ENCODE results near the gene GREM1. TPM values are rescaled to one million over a fixed set of nuclear protein-coding genes. Genes with fewer than 3 reads are reported as not detected.

The GREM1 gene
- total and polyA plus RNA-seq, 4 donors: 0.06 to 2.4 (median 1.7) TPM

DNA sequence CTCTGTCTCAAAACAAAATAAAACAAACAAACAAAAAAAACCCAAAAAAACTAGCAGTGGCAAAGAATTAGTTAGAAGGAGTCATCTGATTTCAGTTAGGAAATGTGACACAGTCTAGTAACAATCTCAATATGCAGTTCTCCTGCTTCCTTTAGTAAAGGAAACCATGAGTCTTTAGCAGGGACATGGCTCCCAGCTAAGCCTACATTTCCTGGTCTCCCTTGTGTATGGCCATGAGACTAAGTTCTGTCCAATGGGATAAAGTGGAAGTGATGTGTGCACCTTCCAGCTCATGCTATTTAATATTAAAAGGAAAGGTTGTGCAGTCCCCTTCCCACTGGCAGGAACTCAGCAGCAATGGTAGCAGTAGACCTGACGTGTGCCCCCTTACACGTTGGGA is 74.6 kb downstream of the GREM1 start:
- Histone ChIP-seq H3K4me3 (no peak overlapping the region), H3K36me3 (ENCODE audit: control insufficient read depth in 4 of 4, insufficient read depth in 4 of 4, low read length in 4 of 4) (peaks cover 0 to 1% (median 0%) of the 10 kb centered on the region in 4 donors), H3K9me3 (ENCODE audit: control insufficient read depth in 4 of 4, insufficient read depth in 3 of 4, low read length in 3 of 4) (peaks cover 0 to 2% (median 0%) of the 10 kb centered on the region in 4 donors), H3K27ac (ENCODE audit: low read depth in 1 of 2, low read length in 1 of 2) (no peak overlapping the region), H3K4me1 (ENCODE audit: control insufficient read depth in 5 of 5, insufficient read depth in 5 of 5, low read length in 5 of 5) (no peaks in the 10 kb centered on the region), H3K27me3 (ENCODE audit: control insufficient read depth in 3 of 3, insufficient read depth in 3 of 3, low read length in 2 of 3) (no peaks in the 10 kb centered on the region), H3K9ac (ENCODE audit: insufficient read depth in 1 of 2, low read length in 2 of 2) (no peak overlapping the region)
- DNase-seq: no peak
- TF ChIP-seq CTCF (IDR thresholded peaks at IDR 0.05; ENCODE audit: control extremely low read depth, extremely low read depth): no peak
- 22 to 46% methylated on average over 2 of the region's 2 CpGs for WGBS, 2 donors
- no peak for ATAC-seq (ENCODE audit: insufficient read depth, low FRiP score)

Other genes starting within 250 kb of the GREM1 start
- 10 to 100 TPM; 11.1 to 19.0 TPM for gene GOLGA8N, start 124.5 kb upstream of the GREM1 start, total RNA-seq
- gene GOLGA8N, start 124.5 kb upstream of the GREM1 start, polyA plus RNA-seq: 10 to 100 TPM in 1 of 2 donors, 1 to 10 TPM in 1; 2.0 to 11.6 TPM
- gene ARHGAP11A, start 102.5 kb upstream of the GREM1 start, total RNA-seq: 1 to 10 TPM; 2.7 to 8.5 TPM
- 1 to 10 TPM; 1.4 to 2.0 TPM for gene ARHGAP11A, start 102.5 kb upstream of the GREM1 start, polyA plus RNA-seq
- gene SCG5, start 76.3 kb upstream of the GREM1 start, total RNA-seq: 1 to 10 TPM in 1 of 2 donors, under 1 TPM in 1; 0.77 to 4.9 TPM
- gene SCG5, start 76.3 kb upstream of the GREM1 start, polyA plus RNA-seq: 1 to 10 TPM in 1 of 2 donors, under 1 TPM in 1; 0.82 to 1.1 TPM

Measured in lung (tissue), 12 donors.